ENCODE data around the gene CD276. TPM values are rescaled to one million over a fixed set of nuclear protein-coding genes. Genes with fewer than 3 reads are reported as not detected.

The CD276 gene
- total RNA-seq, 1 donor: 0.21 TPM

- no peaks in the 10 kb centered on the region for H3K9me3 ChIP-seq (ENCODE audit: low read depth, low read length)
- no peaks in the 10 kb centered on the region for H3K4me1 ChIP-seq (ENCODE audit: insufficient read depth, low read length)
- H3K4me3 ChIP-seq (ENCODE audit: low read length): no peak overlapping the region
- H3K27me3 ChIP-seq (ENCODE audit: insufficient read depth, low read length): peaks cover 27% of the 10 kb centered on the region
Observed at GRCh38 chr15:73755481-73755880, 71.3 kb downstream of the CD276 start.

GRCh38 chr15:73755946-73756345 lies 71.8 kb downstream of the CD276 start:
- H3K4me3 ChIP-seq (ENCODE audit: low read length): no peak overlapping the region
- peaks cover 27% of the 10 kb centered on the region for H3K27me3 ChIP-seq (ENCODE audit: insufficient read depth, low read length)
- no peaks in the 10 kb centered on the region for H3K4me1 ChIP-seq (ENCODE audit: insufficient read depth, low read length)
- no peaks in the 10 kb centered on the region for H3K9me3 ChIP-seq (ENCODE audit: low read depth, low read length)

GRCh38 chr15:73756390-73756789 lies 72.2 kb downstream of the CD276 start:
- Histone ChIP-seq H3K4me1 (ENCODE audit: insufficient read depth, low read length) (no peaks in the 10 kb centered on the region), H3K4me3 (ENCODE audit: low read length) (no peak overlapping the region), H3K9me3 (ENCODE audit: low read depth, low read length) (no peaks in the 10 kb centered on the region), H3K27me3 (ENCODE audit: insufficient read depth, low read length) (peaks cover 26% of the 10 kb centered on the region)

GRCh38 chr15:73756947-73757513 lies 72.8 kb downstream of the CD276 start:
- H3K27me3 ChIP-seq (ENCODE audit: insufficient read depth, low read length): peaks cover 25% of the 10 kb centered on the region
- H3K9me3 ChIP-seq (ENCODE audit: low read depth, low read length): no peaks in the 10 kb centered on the region
- H3K4me3 ChIP-seq (ENCODE audit: low read length): no peak overlapping the region
- no peaks in the 10 kb centered on the region for H3K4me1 ChIP-seq (ENCODE audit: insufficient read depth, low read length)

GRCh38 chr15:73757571-73757970 lies 73.4 kb downstream of the CD276 start:
- peaks cover 22% of the 10 kb centered on the region for H3K27me3 ChIP-seq (ENCODE audit: insufficient read depth, low read length)
- H3K4me1 ChIP-seq (ENCODE audit: insufficient read depth, low read length): no peaks in the 10 kb centered on the region
- no peak overlapping the region for H3K4me3 ChIP-seq (ENCODE audit: low read length)
- H3K9me3 ChIP-seq (ENCODE audit: low read depth, low read length): no peaks in the 10 kb centered on the region

GRCh38 chr15:73758461-73758860 lies 74.3 kb downstream of the CD276 start:
- Histone ChIP-seq H3K4me3 (ENCODE audit: low read length) (no peak overlapping the region), H3K9me3 (ENCODE audit: low read depth, low read length) (no peaks in the 10 kb centered on the region), H3K4me1 (ENCODE audit: insufficient read depth, low read length) (no peaks in the 10 kb centered on the region), H3K27me3 (ENCODE audit: insufficient read depth, low read length) (peaks cover 21% of the 10 kb centered on the region)

GRCh38 chr15:73760330-73761329 lies 76.4 kb downstream of the CD276 start:
- H3K27me3 ChIP-seq (ENCODE audit: insufficient read depth, low read length): peaks cover 8% of the 10 kb centered on the region
- H3K4me1 ChIP-seq (ENCODE audit: insufficient read depth, low read length): no peaks in the 10 kb centered on the region
- H3K9me3 ChIP-seq (ENCODE audit: low read depth, low read length): no peaks in the 10 kb centered on the region
- H3K4me3 ChIP-seq (ENCODE audit: low read length): no peak overlapping the region

- H3K4me1 ChIP-seq (ENCODE audit: insufficient read depth, low read length): no peaks in the 10 kb centered on the region
- H3K9me3 ChIP-seq (ENCODE audit: low read depth, low read length): no peaks in the 10 kb centered on the region
- peaks cover 3% of the 10 kb centered on the region for H3K27me3 ChIP-seq (ENCODE audit: insufficient read depth, low read length)
- H3K4me3 ChIP-seq (ENCODE audit: low read length): no peak overlapping the region
Observed at GRCh38 chr15:73763931-73764330, 79.7 kb downstream of the CD276 start.

Other genes with a start within 250 kb of the CD276 start
- not detected for gene REC114, start 241.2 kb upstream of the CD276 start, total RNA-seq
- gene NPTN, start 51.0 kb upstream of the CD276 start, total RNA-seq: 40.4 TPM
- not detected for gene INSYN1, start 69.0 kb downstream of the CD276 start, total RNA-seq
- gene TBC1D21, start 189.2 kb downstream of the CD276 start, total RNA-seq: not detected
- 0.73 TPM for gene LOXL1, start 242.1 kb downstream of the CD276 start, total RNA-seq

Data from mononuclear cell (primary cell).